ENCODE results near the gene DCHS2.

- no peak for TF ChIP-seq CTCF (conservative IDR thresholded peaks at IDR 0.05; ENCODE audit: low read length)
- no peak for TF ChIP-seq EZH2phosphoT487 (IDR thresholded peaks at IDR 0.05; ENCODE audit: borderline replicate concordance, low read depth, low read length)
Observed at GRCh38 chr4:154462081-154462810, 29.4 kb downstream of the DCHS2 start.

All from OCI-LY7 (cell line).